Activated CD8-positive, alpha-beta T cell treated with anti-CD3 and anti-CD28 coated beads for 36 hours (primary cell): ENCODE data around the gene SPIB. TPM values are rescaled to one million over a fixed set of nuclear protein-coding genes. Genes with fewer than 3 reads are reported as not detected.

ENCODE experiments used
- ATAC-seq: fragments of 200-7000 bp; cut with Tn5 transposase; one replicate; pipeline ENCODE4 v1.10.0; 2021; ENCODE audit warnings: mild to moderate bottlenecking, moderate library complexity
- CTCF ChIA-PET: fragments of 350-600 bp; sonication (Branson Sonifier 250); formaldehyde crosslinking; loops from one replicate; lab custom pipeline; 2021; ENCODE audit warnings: antibody characterized with exemption; lab: Charles Lee
- POLR2A ChIA-PET: fragments of 350-600 bp; sonication (Branson Sonifier 250); formaldehyde crosslinking; loops from one replicate; lab custom pipeline; 2021; ENCODE audit warnings: antibody characterized with exemption; lab: Charles Lee
- DNase-seq: peaks from one replicate; pipeline ENCODE4 v3.0.0-alpha.2; 2020
- H3K27ac Mint-ChIP-seq: one replicate; pipeline ENCODE4 v1.8.0; 2021; ENCODE audit warnings: mild to moderate bottlenecking, mixed read lengths
- H3K27me3 Mint-ChIP-seq: one replicate; pipeline ENCODE4 v1.8.0; 2021; ENCODE audit warnings: mixed read lengths
- H3K36me3 Mint-ChIP-seq: one replicate; pipeline ENCODE4 v1.8.0; 2021; ENCODE audit warnings: low read depth, mixed read lengths
- H3K4me1 Mint-ChIP-seq: one replicate; pipeline ENCODE4 v1.8.0; 2021; ENCODE audit warnings: low read depth, mixed read lengths
- H3K4me3 Mint-ChIP-seq: one replicate; pipeline ENCODE4 v1.8.0; 2021; ENCODE audit warnings: mild to moderate bottlenecking, moderate library complexity, mixed read lengths
- H3K9me3 Mint-ChIP-seq: one replicate; pipeline ENCODE4 v1.8.0; 2021; ENCODE audit warnings: mixed read lengths
- CTCF ChIP-seq: fragments of 200-600 bp; IDR thresholded peaks from one replicate; pipeline ENCODE4 v1.8.0; 2022; ENCODE audit warnings: antibody characterized with exemption, mild to moderate bottlenecking
- intact Hi-C: fragments of 100-400 bp; cut with micrococcal nuclease; formaldehyde crosslinking; loops from one replicate; pipeline ENCODE4 v1.10.0; 2022
- total RNA-seq, 2 experiments: library from RNA; stranded (reverse); gene quantifications; one replicate each; pipeline ENCODE4 v1.2.3, GENCODE V29; 2021

Gene SPIB
- total RNA-seq, 2 experiments from 2014 or later: 0.68 to 1.5 TPM

DNA sequence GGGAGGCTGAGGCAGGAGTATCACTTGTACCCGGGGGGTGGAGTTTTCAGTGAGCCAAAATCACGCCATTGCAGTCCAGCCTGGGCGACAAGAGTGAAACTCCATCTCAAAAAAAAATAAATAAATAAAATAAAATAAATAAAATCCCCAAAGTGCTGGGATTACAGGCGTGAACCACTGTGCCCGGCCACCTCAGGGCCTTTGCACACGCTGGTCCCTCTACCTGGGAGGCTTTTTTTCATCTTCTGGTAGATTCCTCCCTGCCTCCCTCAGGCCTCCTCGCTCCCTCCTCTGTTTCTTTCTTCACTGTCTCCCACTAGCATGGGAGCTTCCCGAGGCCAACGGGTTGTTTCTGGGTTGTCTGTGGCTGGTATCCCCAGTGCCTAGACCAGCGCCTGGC, 29.0 kb downstream of the SPIB start:
- Mint-ChIP-seq H3K27ac (no peak overlapping the region), H3K36me3 (no peaks in the 10 kb centered on the region), H3K27me3 (peaks cover 9% of the 10 kb centered on the region), H3K4me3 (no peak overlapping the region), H3K4me1 (no peaks in the 10 kb centered on the region), H3K9me3 (no peaks in the 10 kb centered on the region)
- intact Hi-C loops: no loop called here
- no peak for DNase-seq
- no peak for ATAC-seq
- POLR2A ChIA-PET: interaction anchor here (1.2 to 1.3 kb wide), 2 partner anchors 26 to 32 kb away, joined by 4 to 5 read pairs; no protein-coding TSS in a partner anchor
- CTCF ChIA-PET: interaction anchor here (1.5 kb wide), 1 partner anchor 13 kb away, joined by 4 read pairs; no protein-coding TSS in a partner anchor
- no peak for TF ChIP-seq CTCF

GRCh38 chr19:50449236-50449899, 30.6 kb downstream of the SPIB start:
- DNase-seq: no peak
- TF ChIP-seq CTCF: no peak
- ChIA-PET CTCF (interaction anchor here (0.7 to 1.1 kb wide), 2 partner anchors 11 to 60 kb away, joined by 4 to 6 read pairs; no protein-coding TSS in a partner anchor), POLR2A (no interaction called here)
- no peaks in the 10 kb centered on the region for H3K9me3 Mint-ChIP-seq
- no peaks in the 10 kb centered on the region for H3K36me3 Mint-ChIP-seq
- no peak for ATAC-seq
- H3K27me3 Mint-ChIP-seq: peaks cover 10% of the 10 kb centered on the region
- no peaks in the 10 kb centered on the region for H3K4me1 Mint-ChIP-seq
- no peak overlapping the region for H3K4me3 Mint-ChIP-seq
- intact Hi-C loops: no loop called here
- H3K27ac Mint-ChIP-seq: no peak overlapping the region

GRCh38 chr19:50450369-50451222, 31.9 kb downstream of the SPIB start:
- TF ChIP-seq CTCF: no peak
- Mint-ChIP-seq H3K4me3 (no peak overlapping the region), H3K9me3 (no peaks in the 10 kb centered on the region), H3K36me3 (no peaks in the 10 kb centered on the region), H3K27me3 (peaks cover 8% of the 10 kb centered on the region), H3K4me1 (no peaks in the 10 kb centered on the region), H3K27ac (no peak overlapping the region)
- DNase-seq (no peak), ATAC-seq (no peak)
- CTCF ChIA-PET: interaction anchor here (0.7 to 1.1 kb wide), 2 partner anchors 10 to 59 kb away, joined by 4 to 6 read pairs; no protein-coding TSS in a partner anchor
- intact Hi-C loops: no loop called here
- POLR2A ChIA-PET: interaction anchor here (1.0 kb wide), 1 partner anchor 117 kb away, joined by 3 read pairs; no protein-coding TSS in a partner anchor

- Mint-ChIP-seq H3K36me3 (no peaks in the 10 kb centered on the region), H3K4me3 (no peak overlapping the region), H3K9me3 (no peaks in the 10 kb centered on the region), H3K27me3 (peaks cover 8% of the 10 kb centered on the region), H3K4me1 (no peaks in the 10 kb centered on the region), H3K27ac (no peak overlapping the region)
- no peak for DNase-seq
- no peak for ATAC-seq
- ChIA-PET POLR2A (interaction anchor here (1.0 kb wide), 1 partner anchor 117 kb away, joined by 3 read pairs; no protein-coding TSS in a partner anchor), CTCF (no interaction called here)
- intact Hi-C loops: no loop called here
- TF ChIP-seq CTCF: no peak
These were observed 32.4 kb downstream of the SPIB start for GRCh38 chr19:50451223-50451534.
